ENCODE measurements around the gene LMNTD2.

Gene LMNTD2

GRCh38 chr11:557328-558132 is 3.0 kb downstream of the LMNTD2 start:
- Histone ChIP-seq H2BK15ac (replicated peaks; ENCODE audit: low read depth) (no peak overlapping the region), H3K4me1 (ENCODE audit: control insufficient read depth, low read depth, low read length) (no peaks in the 10 kb centered on the region), H2AK5ac (ENCODE audit: low read length) (no peak overlapping the region), H3K4me3 (ENCODE audit: low read length) (no peak overlapping the region), H3K56ac (ENCODE audit: low read length) (no peak overlapping the region), H3K36me3 (ENCODE audit: control insufficient read depth, insufficient read depth, low read length) (no peaks in the 10 kb centered on the region), H3K23ac (ENCODE audit: low read length) (no peak overlapping the region), H3K27me3 (ENCODE audit: insufficient read depth, low read length, poor library complexity) (peaks cover 10% of the 10 kb centered on the region), H3K4me2 (ENCODE audit: low read length) (no peak overlapping the region), H4K5ac (ENCODE audit: low read length) (no peak overlapping the region), H3K18ac (ENCODE audit: low read length) (no peak overlapping the region), H3K27ac (ENCODE audit: low read depth, low read length) (no peak overlapping the region), H2BK5ac (ENCODE audit: low read length) (no peak overlapping the region), H3K9ac (ENCODE audit: low read length) (no peak overlapping the region), H2BK120ac (ENCODE audit: low read depth, low read length) (no peak overlapping the region), H3K79me1 (ENCODE audit: low read length) (peaks cover 2% of the 10 kb centered on the region), H4K8ac (ENCODE audit: low read depth, low read length) (no peak overlapping the region), H3K4ac (ENCODE audit: low read depth, low read length) (no peak overlapping the region), H3K79me2 (ENCODE audit: control insufficient read depth, insufficient read depth, low read length) (no peaks in the 10 kb centered on the region)
- WGBS (ENCODE audit: extremely low coverage, insufficient coverage, low lambda C conversion rate), result no CpG with 5 or more reads among the region's 24 CpGs
- no peak for DNase-seq

- no peak overlapping the region for H2AK5ac ChIP-seq (ENCODE audit: low read length)
- DNase-seq, result no peak
- no peaks in the 10 kb centered on the region for H3K79me2 ChIP-seq (ENCODE audit: control insufficient read depth, insufficient read depth, low read length)
- H4K5ac ChIP-seq (ENCODE audit: low read length), result no peak overlapping the region
- peak overlapping the region; percentile 79 for H3K56ac ChIP-seq (ENCODE audit: low read length)
- H3K36me3 ChIP-seq (ENCODE audit: control insufficient read depth, insufficient read depth, low read length), result no peaks in the 10 kb centered on the region
- H4K8ac ChIP-seq (ENCODE audit: low read depth, low read length), result no peak overlapping the region
- no peaks in the 10 kb centered on the region for H3K4me1 ChIP-seq (ENCODE audit: control insufficient read depth, low read depth, low read length)
- H2BK120ac ChIP-seq (ENCODE audit: low read depth, low read length), result no peak overlapping the region
- WGBS (ENCODE audit: extremely low coverage, insufficient coverage, low lambda C conversion rate), result no CpG with 5 or more reads among the region's 22 CpGs
- no peak overlapping the region for H3K23ac ChIP-seq (ENCODE audit: low read length)
- H2BK5ac ChIP-seq (ENCODE audit: low read length), result no peak overlapping the region
- no peak overlapping the region for H2BK15ac ChIP-seq (replicated peaks; ENCODE audit: low read depth)
- H3K9ac ChIP-seq (ENCODE audit: low read length), result no peak overlapping the region
- H3K27me3 ChIP-seq (ENCODE audit: insufficient read depth, low read length, poor library complexity), result peaks cover 10% of the 10 kb centered on the region
- H3K4ac ChIP-seq (ENCODE audit: low read depth, low read length), result no peak overlapping the region
- no peak overlapping the region for H3K4me3 ChIP-seq (ENCODE audit: low read length)
- no peak overlapping the region for H3K4me2 ChIP-seq (ENCODE audit: low read length)
- H3K79me1 ChIP-seq (ENCODE audit: low read length), result peaks cover 2% of the 10 kb centered on the region
- H3K18ac ChIP-seq (ENCODE audit: low read length), result no peak overlapping the region
- H3K27ac ChIP-seq (ENCODE audit: low read depth, low read length), result no peak overlapping the region
These were observed 3.8 kb downstream of the LMNTD2 start for GRCh38 chr11:556662-557256.

- Histone ChIP-seq H3K4ac (ENCODE audit: low read depth, low read length) (no peak overlapping the region), H4K8ac (ENCODE audit: low read depth, low read length) (no peak overlapping the region), H3K79me1 (ENCODE audit: low read length) (no peaks in the 10 kb centered on the region), H3K4me3 (ENCODE audit: low read length) (no peak overlapping the region), H2AK5ac (ENCODE audit: low read length) (no peak overlapping the region), H3K27me3 (ENCODE audit: insufficient read depth, low read length, poor library complexity) (peaks cover 10% of the 10 kb centered on the region), H3K27ac (ENCODE audit: low read depth, low read length) (no peak overlapping the region), H3K79me2 (ENCODE audit: control insufficient read depth, insufficient read depth, low read length) (no peaks in the 10 kb centered on the region), H2BK120ac (ENCODE audit: low read depth, low read length) (no peak overlapping the region), H3K9ac (ENCODE audit: low read length) (peak overlapping the region; percentile 0), H3K56ac (ENCODE audit: low read length) (peak overlapping the region; percentile 79), H3K4me2 (ENCODE audit: low read length) (peak overlapping the region; percentile 29), H2BK15ac (replicated peaks; ENCODE audit: low read depth) (no peak overlapping the region), H3K36me3 (ENCODE audit: control insufficient read depth, insufficient read depth, low read length) (no peaks in the 10 kb centered on the region), H3K23ac (ENCODE audit: low read length) (no peak overlapping the region), H4K5ac (ENCODE audit: low read length) (no peak overlapping the region), H2BK5ac (ENCODE audit: low read length) (no peak overlapping the region), H3K4me1 (ENCODE audit: control insufficient read depth, low read depth, low read length) (no peaks in the 10 kb centered on the region), H3K18ac (ENCODE audit: low read length) (peak overlapping the region; percentile 6)
- no CpG with 5 or more reads among the region's 104 CpGs for WGBS (ENCODE audit: extremely low coverage, insufficient coverage, low lambda C conversion rate)
- peak; percentile 49 for DNase-seq
These were observed 4.5 kb downstream of the LMNTD2 start for GRCh38 chr11:555780-556661.

GRCh38 chr11:555227-555779 is 5.2 kb downstream of the LMNTD2 start:
- Histone ChIP-seq H2BK15ac (replicated peaks; ENCODE audit: low read depth) (no peak overlapping the region), H3K23ac (ENCODE audit: low read length) (no peak overlapping the region), H2BK120ac (ENCODE audit: low read depth, low read length) (no peak overlapping the region), H3K4ac (ENCODE audit: low read depth, low read length) (no peak overlapping the region), H3K4me3 (ENCODE audit: low read length) (peak overlapping the region; percentile 24), H2BK5ac (ENCODE audit: low read length) (no peak overlapping the region), H4K5ac (ENCODE audit: low read length) (no peak overlapping the region), H2AK5ac (ENCODE audit: low read length) (no peak overlapping the region), H3K27ac (ENCODE audit: low read depth, low read length) (no peak overlapping the region), H3K9ac (ENCODE audit: low read length) (peak overlapping the region; percentile 63), H3K79me2 (ENCODE audit: control insufficient read depth, insufficient read depth, low read length) (no peaks in the 10 kb centered on the region), H3K18ac (ENCODE audit: low read length) (peak overlapping the region; percentile 6), H4K8ac (ENCODE audit: low read depth, low read length) (no peak overlapping the region), H3K4me1 (ENCODE audit: control insufficient read depth, low read depth, low read length) (no peaks in the 10 kb centered on the region), H3K56ac (ENCODE audit: low read length) (peak overlapping the region; percentile 79), H3K4me2 (ENCODE audit: low read length) (peak overlapping the region; percentile 70), H3K27me3 (ENCODE audit: insufficient read depth, low read length, poor library complexity) (peaks cover 10% of the 10 kb centered on the region), H3K79me1 (ENCODE audit: low read length) (no peaks in the 10 kb centered on the region), H3K36me3 (ENCODE audit: control insufficient read depth, insufficient read depth, low read length) (no peaks in the 10 kb centered on the region)
- WGBS (ENCODE audit: extremely low coverage, insufficient coverage, low lambda C conversion rate), result no CpG with 5 or more reads among the region's 57 CpGs
- no peak for DNase-seq

- no peak overlapping the region for H3K9ac ChIP-seq (ENCODE audit: low read length)
- H3K27me3 ChIP-seq (ENCODE audit: insufficient read depth, low read length, poor library complexity), result peaks cover 10% of the 10 kb centered on the region
- no peak overlapping the region for H3K4ac ChIP-seq (ENCODE audit: low read depth, low read length)
- no peaks in the 10 kb centered on the region for H3K79me1 ChIP-seq (ENCODE audit: low read length)
- no peak overlapping the region for H2BK5ac ChIP-seq (ENCODE audit: low read length)
- no peak overlapping the region for H3K23ac ChIP-seq (ENCODE audit: low read length)
- no peak overlapping the region for H4K8ac ChIP-seq (ENCODE audit: low read depth, low read length)
- no peaks in the 10 kb centered on the region for H3K36me3 ChIP-seq (ENCODE audit: control insufficient read depth, insufficient read depth, low read length)
- H3K27ac ChIP-seq (ENCODE audit: low read depth, low read length), result no peak overlapping the region
- DNase-seq, result peak; percentile 89
- H3K79me2 ChIP-seq (ENCODE audit: control insufficient read depth, insufficient read depth, low read length), result no peaks in the 10 kb centered on the region
- no CpG with 5 or more reads among the region's 60 CpGs for WGBS (ENCODE audit: extremely low coverage, insufficient coverage, low lambda C conversion rate)
- H2BK120ac ChIP-seq (ENCODE audit: low read depth, low read length), result no peak overlapping the region
- no peak overlapping the region for H2AK5ac ChIP-seq (ENCODE audit: low read length)
- peak overlapping the region; percentile 20 for H3K4me2 ChIP-seq (ENCODE audit: low read length)
- H3K4me1 ChIP-seq (ENCODE audit: control insufficient read depth, low read depth, low read length), result no peaks in the 10 kb centered on the region
- H3K18ac ChIP-seq (ENCODE audit: low read length), result no peak overlapping the region
- no peak overlapping the region for H3K4me3 ChIP-seq (ENCODE audit: low read length)
- no peak overlapping the region for H2BK15ac ChIP-seq (replicated peaks; ENCODE audit: low read depth)
- H3K56ac ChIP-seq (ENCODE audit: low read length), result no peak overlapping the region
- no peak overlapping the region for H4K5ac ChIP-seq (ENCODE audit: low read length)
These were observed 5.9 kb downstream of the LMNTD2 start for GRCh38 chr11:554428-555226.

Measured in mesendoderm (in vitro differentiated cells).